GM19023 (cell line): ENCODE measurements around the gene KCNJ2.

Experiments
- ATAC-seq: cut with Tn5 transposase; IDR thresholded peaks from one replicate; pipeline ENCODE4 v1.9.1; 2021; ENCODE audit warnings: mild to moderate bottlenecking, moderate library complexity; ENCODE audit not compliant: unreplicated experiment

KCNJ2 gene

DNA sequence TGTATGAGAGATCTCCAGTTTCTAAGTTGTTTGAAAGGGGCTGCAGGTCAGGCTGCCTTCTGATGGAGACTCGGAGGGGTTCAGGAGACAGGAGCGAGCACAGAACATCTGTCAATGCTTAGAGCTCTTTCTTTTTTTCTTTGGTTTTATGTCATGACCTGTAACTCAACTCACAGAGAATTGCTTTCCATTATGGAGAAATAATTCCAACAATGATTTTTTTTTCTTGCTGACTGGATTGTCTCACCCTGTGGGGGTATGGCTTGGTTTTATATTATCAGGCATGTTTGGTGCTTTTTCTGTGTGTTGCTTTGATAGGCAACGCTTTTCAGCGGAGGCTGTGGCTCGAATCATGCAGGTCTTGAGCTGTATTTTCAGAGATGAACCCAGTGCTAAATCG lies 10.7 kb upstream of the KCNJ2 start:
- ATAC-seq, result no peak

GRCh38 chr17:70159980-70160379 lies 9.4 kb upstream of the KCNJ2 start:
- ATAC-seq, result no peak

- ATAC-seq, result no peak
Observed at GRCh38 chr17:70161519-70161918, 7.8 kb upstream of the KCNJ2 start.

DNA sequence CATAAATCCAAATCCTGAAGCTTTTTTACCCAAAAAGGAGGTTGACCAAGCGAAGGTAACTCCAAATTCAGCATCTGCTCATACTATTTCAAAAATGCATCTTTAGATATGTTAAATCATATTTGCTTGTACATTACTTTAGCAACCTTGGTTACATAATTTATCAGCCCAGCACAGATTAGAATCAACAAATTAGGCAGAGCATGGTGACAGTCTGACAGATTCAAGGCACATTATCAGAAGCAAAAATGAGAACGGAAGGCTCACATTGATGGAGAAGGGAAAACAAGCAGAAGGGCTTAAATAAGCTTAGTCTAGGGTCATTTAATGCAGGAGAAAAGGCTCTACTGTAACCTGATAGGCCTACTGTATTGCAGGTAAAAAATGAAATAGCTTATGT lies 3.9 kb upstream of the KCNJ2 start:
- ATAC-seq, result no peak

- no peak for ATAC-seq
Observed at GRCh38 chr17:70166615-70167014, 2.7 kb upstream of the KCNJ2 start.

DNA sequence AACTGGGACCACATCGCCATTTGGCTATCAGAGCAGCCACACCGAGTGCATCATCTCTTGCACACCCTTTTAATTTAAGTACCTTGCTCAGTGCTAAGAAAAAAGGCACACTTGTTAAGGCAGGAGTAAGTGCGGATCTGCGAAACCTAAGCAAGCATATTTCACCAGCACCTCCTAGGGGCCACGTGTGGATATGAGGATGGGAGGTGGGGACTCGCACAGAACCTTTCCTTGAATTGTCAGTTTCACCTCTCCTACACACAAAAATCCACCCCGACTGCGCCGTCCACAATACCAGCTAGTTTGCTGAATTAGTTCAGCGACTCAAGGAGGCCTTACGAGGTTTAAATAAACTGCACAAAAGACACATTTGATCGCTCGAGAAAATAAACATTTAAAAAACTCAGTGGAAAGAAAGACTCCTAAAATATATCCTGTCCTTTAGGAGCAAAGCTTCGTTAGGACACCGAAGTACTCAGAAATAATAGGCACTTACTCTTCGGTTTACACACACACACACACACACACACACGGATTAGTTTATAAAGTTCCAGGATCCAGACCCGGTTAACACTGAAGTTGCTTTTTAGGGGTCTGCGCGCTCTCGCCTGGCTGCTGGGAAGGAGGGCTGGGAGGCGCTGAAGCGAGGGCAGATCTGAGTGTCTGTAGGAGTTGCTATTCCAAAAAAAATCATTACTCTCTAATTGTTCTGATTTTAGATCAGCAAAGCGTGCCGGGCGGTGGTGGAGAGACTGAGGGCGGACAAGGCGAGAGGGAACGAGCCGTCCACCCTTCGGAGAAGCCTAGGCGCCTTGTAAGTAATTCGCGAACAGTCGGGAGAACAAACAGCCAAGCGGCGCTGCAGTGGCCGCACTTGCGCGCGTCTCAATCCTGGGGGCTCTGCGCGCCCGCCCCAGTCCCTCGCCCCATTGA lies 1.0 kb upstream of the KCNJ2 start:
- peak; percentile 16 for ATAC-seq

DNA sequence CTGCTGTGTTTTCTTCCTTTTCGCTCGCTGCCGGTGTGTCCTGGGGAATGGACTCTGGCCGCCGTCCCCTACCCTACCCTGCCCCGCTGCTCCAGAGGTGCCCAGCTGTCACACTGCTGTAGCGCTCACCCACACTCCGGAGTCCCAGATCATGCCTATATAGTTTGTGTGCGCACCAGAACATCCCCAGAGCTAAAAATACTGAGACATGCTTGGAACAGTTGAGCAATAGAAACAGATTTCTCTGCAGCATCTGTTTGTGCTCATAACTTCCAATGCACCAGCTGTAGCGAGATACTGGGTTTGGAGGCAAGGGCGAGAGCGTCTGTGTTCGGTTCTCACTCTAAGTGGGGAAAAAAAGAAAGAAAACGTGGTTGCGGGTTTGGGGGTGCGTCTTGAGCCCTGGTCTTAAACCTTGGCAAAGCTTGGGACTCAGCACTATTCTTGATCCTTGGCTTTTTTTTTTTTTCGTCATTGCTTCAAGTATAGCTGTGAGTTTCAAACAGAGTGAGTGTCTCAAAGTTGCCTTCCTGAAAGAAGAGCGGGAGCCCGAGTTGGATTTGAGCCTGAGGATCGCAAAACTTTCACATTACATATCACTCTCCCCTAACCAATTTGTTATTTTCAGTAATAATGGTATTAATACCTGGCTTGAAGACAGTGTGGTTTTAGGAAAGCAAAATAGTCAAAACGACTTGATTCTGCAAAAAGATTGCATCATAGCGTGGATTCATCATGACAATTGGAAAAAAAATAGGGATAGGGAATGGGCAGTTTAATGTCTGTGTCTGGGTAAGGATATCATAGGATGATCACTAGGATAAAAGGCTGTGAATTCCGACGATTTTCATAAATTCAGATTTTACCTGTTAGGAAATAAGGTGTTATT lies 621 bp downstream of the KCNJ2 start:
- no peak for ATAC-seq

DNA sequence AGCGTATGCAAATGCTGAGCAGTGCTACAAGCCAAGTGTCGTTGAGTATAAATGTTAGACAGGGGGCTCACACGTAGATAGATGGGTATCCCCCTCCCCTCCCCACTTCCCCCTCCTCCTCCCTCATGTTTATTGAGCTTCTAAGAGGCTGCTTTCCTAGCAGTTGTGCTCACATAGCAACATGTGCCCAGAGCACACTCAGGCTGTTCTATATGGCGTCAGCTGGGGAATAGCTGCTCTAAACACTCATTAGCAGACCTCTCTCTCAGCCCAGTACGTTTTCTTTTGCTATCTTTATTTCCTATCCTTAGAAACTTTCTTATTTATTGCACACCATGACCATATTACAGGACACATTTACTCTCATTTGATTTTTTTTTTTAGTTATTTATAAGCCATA lies 1.8 kb downstream of the KCNJ2 start:
- ATAC-seq, result no peak

DNA sequence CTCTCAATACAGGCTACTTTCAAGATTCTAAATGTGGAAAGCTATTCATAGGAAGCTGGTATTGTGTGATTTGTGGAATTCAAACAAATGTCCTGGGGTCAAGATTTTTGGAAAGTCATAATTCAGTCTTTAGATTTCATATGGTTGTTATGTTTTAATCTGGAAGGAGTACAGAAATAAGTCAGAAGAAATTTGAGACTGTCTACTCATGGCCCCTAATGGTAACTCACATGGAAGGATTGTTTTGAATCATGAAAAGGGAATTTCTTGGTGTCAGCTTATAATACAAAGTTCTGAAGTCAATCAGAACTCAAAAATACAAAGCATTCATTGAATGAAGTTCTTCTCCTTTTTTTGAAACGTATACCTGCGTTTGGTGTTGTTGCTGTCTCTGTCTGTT lies 3.1 kb downstream of the KCNJ2 start:
- no peak for ATAC-seq

GRCh38 chr17:70172923-70173322 lies 3.6 kb downstream of the KCNJ2 start:
- no peak for ATAC-seq

DNA sequence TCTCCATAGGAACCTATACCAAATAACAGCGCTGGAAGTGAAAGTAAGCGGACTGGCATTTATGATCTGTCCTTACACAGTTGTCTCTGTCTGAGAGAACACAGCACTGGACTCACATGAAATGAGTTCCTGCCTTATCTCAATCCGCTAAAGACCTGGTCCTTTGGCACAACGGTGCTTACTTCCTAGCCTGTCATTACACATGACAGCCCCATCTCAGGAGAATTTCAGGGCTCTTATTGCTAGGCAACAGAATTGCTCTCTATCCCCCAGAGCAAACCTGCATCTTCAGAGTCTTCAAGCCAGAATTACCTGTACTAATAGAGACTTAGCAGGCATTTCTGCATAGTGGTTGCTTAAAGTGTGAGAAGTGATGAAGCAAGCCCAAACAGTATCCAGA lies 4.3 kb downstream of the KCNJ2 start:
- no peak for ATAC-seq

- no peak for ATAC-seq
Observed at GRCh38 chr17:70181376-70181775, 12.0 kb downstream of the KCNJ2 start.

DNA sequence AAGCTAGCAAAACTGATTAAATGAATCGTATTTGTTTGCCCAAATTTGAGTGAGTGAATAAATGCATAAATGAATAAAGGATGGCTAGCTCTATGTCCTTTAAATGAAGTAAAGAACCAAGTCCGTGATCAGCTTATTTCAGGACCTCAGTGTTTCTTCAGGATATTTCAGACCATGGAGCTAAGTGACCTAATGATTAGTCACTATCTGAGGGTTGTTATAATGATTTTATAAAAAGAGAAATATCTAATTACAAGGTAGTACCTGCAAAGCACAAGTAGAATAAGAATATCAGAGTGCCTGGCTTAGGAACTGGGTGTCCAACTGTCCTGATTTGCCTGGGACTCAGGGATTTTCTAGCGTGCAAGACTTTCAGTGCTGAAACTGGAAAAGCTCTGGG lies 12.5 kb downstream of the KCNJ2 start:
- ATAC-seq, result no peak

GRCh38 chr17:70183508-70183907 lies 14.2 kb downstream of the KCNJ2 start:
- no peak for ATAC-seq

- no peak for ATAC-seq
Observed at GRCh38 chr17:70184207-70184606, 14.9 kb downstream of the KCNJ2 start.

- no peak for ATAC-seq
Observed at GRCh38 chr17:70184770-70185169, 15.4 kb downstream of the KCNJ2 start.

- no peak for ATAC-seq
Observed at GRCh38 chr17:70185285-70185684, 16.0 kb downstream of the KCNJ2 start.

DNA sequence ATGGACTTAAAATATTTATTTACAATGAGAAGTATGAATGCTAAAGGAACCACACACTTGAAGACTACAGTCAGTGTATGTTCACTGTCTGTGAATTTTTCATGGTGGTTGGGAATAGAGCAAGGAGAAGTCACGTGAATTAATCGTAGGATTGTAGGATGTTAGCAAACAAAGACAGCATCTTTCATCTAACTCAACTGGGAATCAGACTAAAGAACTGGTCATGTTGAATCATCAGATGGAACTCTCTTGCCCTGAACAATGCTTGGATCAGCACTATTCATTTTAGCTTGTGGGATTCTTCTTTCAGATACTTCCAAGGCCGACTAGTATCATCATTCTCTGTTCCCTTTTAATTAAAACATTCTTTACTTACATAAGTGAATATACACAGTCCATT lies 18.1 kb downstream of the KCNJ2 start:
- ATAC-seq, result no peak

DNA sequence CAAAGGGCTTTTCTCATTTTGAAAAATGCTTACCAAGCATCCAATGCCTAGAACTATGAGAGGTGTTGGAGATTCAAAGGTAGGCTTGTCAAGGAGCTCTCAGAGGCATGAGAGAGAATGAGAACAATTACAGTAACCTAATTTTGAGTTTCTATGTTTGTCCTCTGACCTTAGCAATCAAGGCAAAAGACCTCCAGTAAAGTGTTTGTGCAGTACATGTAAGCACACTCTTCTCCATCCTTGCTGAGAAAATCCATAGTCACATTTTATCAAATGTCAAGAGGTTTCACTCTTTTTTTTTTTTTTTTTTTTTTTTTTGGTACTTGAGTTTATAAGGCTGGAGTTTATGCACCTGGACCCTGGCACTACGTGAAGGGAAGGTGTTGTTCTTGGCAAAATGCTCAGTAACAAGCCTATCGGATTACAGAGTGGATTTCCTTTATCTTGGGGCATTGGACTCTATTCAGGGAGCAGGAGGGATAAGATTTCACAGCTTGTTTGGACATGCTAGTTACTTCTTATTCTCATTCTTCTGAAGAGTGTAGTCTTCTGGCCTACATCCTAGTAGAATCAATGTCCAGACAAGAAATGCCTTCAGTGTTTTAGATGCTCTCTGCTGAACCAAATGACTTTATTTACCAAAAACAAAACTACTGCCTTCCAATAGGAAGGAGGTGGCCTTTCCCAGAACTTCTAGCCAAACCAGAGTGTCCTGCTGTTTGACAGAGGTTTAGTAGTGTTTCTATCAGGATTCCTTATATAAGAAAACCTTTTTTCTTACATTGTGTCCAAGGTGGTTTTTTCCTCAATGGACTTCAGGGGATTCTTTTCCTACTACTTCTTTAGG lies 21.9 kb downstream of the KCNJ2 start:
- no peak for ATAC-seq

GRCh38 chr17:70195091-70195490 lies 25.8 kb downstream of the KCNJ2 start:
- no peak for ATAC-seq

DNA sequence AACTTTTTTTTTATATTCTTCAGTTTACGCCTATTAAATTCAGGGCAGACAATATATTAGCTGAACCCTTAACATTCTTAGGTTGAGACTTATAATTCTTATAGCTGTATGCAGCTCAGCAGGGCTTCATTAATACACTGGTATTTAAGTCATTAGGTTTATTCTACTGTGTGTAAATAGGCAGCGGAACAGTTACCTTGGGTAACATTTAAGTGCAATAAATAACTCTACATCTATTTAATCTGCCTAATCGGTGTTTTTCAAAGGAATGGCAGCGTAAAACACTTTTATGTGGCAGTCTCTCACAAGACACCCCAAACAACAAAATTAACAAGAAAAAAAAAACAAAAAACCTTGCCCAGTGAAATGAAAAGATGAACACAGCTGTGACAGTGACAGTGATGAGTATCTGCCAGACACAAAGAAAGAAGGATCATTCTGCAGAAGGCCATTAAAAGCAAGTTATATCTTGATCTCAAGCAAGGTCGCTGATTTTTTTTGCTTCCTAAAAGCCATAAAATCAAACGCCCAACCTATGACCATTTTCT lies 32.6 kb downstream of the KCNJ2 start:
- no peak for ATAC-seq
